ENCODE results near the gene ATP2A2.
"Not testable (repeated sequence)": the region's sequence is repeated elsewhere in the genome, so short reads cannot be mapped to it uniquely, and the experiment has no call there.

Gene ATP2A2

DNA sequence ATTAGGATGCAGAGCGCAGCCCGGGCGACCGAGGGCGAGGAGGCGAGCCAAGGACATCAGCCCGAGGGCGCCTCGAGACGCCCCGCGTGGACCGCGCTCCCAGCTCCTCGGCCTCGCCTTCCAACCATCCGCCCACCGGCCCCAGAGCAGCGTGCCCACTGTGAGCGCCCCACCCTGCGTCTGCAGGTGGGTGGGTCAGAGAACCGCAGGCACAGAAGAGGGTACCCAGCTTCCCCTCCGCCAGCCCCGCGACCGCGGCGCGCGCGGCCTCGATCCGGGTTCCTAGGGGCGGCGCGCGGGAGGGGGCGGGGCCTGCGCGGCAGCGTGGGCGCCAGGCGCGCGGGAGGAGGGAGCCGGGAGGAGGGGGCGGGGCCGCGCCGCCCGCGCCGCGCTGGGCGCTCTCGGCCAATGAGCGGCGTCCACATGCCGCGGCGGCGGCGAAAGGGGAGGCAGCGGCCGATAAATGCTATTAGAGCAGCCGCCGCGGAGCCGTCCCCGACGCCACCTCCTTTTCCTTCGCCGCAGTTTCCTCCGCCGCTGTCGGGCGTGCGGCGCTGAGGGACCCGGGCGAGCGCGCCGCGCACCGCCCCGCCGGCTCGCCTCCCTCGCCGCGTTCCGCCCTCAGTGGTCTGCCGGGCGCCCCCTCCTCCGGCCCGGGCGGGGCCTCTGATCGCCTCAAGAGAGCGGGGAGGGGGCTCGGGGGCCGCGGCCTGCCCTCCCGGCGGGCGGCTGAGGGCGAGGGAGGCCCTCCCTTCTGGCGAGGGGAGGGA, at the start of gene ATP2A2:
ATP2A2 (plus strand) TSS at position 469 of the 770 bp plus-strand sequence. CDS start 543 bp downstream, outside the sequence.
- DNase-seq = peak; percentile 93

DNA sequence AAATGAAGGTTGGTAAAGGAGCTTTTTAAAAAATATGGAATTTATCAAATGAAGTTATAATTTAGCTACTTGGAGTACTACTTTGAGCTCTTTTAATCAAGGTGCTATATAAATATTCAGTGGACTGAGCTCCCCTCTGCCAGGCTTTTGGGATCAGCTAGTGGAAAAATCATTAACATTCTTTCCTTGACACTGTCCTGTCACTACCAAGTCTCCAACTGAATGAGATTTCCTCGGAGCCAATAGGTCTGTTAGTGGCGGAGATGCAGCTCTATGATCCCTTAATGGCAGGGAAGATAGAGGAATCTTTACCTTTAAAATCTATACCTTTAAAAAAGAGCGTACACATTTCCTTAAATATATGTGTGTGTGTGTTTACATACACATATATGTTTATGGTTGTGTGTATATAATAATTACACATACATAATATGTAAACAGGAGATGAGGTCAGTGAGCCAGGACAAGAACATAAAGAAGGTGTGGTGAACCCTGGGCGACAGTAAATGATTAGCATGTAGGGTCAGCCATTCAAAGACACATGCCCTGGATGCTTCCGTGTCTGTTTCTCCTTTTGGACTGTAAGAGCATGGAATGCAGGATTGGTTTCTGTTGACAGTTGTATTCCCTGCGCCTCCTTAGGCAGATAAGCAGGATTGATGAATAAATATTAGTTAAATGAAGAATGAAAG, 47.7 kb upstream of the ATP2A2 start:
- DNase-seq = no peak

DNA sequence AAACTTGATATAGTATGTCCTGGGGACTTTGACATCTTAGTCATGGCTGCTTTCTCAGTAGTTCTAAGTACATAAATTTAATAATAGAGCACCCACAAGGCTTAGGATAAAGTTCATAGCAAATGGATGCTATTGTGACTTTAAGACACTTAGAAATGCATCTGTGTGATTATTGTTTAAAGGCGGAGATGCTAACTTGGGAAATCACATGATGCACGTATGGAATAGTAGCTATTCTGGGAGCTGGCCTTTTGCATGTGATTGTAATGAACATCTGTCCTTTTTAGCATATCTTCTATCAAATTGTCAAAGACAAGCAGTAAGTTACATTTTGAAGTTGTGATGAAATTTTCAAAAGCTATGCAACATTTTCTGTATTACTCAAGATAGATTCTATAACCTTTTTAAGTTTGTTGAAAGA, 46.7 kb upstream of the ATP2A2 start:
- DNase-seq = no peak

DNA sequence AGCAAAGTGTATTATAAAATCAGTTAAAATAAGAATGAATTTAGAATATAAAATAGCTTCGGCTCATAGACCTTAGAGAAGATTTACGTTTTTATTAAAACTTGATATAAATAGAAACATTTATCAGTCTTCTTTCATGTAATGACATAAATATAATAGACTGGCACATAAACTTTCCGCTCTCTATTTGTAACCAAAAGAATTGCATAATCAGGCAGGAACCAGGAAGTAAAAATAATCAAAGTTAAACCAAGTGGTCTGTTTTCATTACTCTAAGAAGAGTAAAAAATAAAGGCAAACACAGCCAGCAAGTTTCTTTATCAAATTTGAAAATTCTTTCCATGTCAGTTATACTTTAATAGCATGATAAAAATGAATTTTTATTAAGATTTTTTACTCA, 46.3 kb upstream of the ATP2A2 start:
- no peak for DNase-seq

GRCh38 chr12:110235383-110235782, 45.7 kb upstream of the ATP2A2 start:
- no peak for DNase-seq

GRCh38 chr12:110243227-110243626, 37.8 kb upstream of the ATP2A2 start:
- no peak for DNase-seq

GRCh38 chr12:110244372-110244771, 36.7 kb upstream of the ATP2A2 start:
- no peak for DNase-seq

DNA sequence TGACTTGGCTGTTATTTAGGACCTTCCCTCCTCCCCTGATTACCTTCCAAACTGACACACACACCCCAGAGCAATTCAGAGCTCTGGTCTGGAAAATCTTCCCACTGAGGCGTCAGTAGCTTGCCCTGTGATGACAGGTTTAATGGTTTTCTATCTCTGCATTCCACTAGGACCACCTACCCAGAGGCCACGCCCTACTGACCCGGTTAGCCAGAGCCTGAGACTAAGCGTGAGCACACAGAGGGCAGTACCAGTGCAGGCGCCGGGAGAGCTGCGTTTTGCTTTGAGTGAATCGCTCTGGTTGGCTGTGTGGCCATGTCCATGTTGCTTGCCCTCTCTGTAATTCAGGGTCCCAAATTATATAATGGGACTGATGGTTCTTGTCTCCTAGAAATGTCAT, 36.2 kb upstream of the ATP2A2 start:
- DNase-seq = no peak

DNA sequence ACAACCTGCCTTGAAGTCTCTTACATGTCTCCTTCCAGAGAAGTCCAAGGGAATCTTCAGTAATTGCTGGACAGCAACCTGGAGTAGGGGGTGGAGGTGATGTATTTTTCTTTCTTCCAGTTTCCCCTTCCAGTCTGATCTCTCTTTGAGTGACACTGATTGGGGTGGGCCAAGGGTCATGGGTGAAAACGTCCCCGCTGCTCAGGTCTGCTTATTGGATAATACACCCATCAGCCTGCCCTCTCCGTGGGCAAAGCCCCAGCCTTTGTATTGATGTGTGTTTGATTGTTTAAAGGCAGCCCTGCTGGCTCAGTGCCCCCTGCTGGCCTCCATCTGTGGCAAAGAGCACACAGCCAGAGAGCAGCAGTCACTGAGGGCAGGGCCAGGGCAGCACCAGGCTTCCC, 35.7 kb upstream of the ATP2A2 start:
- DNase-seq = no peak

DNA sequence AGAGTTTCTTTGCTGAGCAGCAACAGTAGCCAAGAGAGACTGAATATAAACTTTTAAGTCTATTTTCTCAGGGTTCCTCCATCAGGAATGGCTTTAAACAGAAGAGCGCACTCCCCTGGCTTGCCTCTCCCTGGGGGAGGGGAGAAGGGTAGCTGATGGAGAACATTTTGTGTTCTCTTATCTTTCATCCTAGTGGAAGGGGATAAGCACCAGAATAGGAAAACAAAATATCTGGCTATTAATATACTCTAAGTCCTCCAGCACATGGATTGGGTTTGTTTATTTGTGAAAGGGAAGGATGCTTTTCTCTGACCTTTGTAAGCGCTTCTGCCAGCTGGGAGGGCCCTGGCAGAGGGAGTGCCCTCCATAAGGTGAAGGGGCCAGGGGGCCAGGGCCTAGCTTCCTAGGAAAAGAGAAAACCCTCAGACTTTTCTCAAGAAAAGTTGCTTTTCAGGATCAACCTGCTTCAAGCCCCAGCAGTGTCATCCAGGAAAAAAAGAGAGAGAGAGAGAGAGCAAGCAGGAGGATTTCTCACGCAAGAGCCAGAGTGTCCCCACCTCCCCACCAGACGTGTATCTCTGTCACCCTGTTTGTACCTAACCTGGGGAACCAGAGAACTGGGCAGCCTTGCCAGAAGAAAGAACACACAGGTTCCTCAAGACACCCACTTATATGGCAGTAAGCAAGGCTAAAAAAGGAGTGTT, 34.3 kb upstream of the ATP2A2 start:
- DNase-seq = no peak

GRCh38 chr12:110247340-110248095, 33.5 kb upstream of the ATP2A2 start:
- DNase-seq = no peak

GRCh38 chr12:110248096-110248447, 33.0 kb upstream of the ATP2A2 start:
- DNase-seq = peak; percentile 29

DNA sequence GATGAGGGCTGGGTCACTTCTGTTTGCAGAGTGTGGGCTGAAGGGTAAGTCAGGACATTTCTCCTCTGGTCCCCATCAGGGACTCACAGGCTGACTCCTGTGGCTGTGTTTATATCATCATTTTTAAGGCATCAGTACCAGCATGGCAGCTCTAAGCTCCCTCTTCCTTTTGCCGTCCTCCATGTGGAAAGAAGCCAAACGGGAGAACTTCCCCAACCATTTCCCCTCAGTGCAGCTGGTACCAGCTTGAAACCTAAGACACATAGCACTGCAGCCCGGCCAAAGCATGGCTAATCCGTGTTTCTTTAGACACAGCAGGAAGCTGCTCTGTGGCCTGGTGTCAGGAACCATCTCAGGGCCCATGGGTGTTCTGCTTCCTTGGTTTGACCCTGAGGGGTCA, 31.9 kb upstream of the ATP2A2 start:
- DNase-seq = no peak

GRCh38 chr12:110249716-110250225, 31.3 kb upstream of the ATP2A2 start:
- DNase-seq = no peak

DNA sequence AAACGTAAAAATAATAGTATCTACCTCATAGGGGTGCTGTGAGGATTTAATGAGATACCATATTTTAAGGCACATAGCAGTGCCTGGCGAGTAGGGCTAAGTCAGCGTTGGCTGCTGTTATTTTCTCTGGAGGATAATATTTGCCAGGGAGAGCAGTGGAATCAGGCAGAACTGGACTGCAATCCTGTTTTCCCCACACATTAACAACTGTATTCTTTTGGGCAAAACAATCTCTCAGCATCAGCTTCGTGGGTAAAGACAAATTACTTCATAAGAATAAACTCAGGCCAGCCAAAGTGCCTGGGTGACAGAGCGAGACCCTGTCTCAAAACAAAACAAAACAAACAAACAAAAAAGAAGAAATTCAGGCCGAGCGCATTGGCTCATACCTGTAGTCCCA, 29.7 kb upstream of the ATP2A2 start:
- DNase-seq = no peak

DNA sequence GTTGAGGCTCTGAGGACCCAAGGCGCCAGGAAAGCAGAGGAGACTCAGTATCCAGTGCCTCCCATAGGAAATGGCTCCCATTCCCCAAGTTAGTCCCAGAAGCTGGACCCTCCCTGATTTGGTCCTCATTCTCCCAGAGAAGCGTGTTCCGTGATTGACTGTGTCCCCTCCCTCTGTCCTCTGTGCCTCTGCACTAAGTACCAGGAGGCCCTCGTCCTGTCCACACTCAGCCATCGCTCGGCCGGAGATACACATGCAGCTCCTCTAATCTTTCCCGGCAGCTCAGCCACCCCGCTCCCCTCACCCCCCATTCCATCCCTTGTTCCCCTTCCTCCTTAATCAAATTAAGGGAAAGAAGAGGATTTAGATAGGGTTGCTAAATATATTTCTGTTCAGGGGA, 28.3 kb upstream of the ATP2A2 start:
- DNase-seq = no peak

DNA sequence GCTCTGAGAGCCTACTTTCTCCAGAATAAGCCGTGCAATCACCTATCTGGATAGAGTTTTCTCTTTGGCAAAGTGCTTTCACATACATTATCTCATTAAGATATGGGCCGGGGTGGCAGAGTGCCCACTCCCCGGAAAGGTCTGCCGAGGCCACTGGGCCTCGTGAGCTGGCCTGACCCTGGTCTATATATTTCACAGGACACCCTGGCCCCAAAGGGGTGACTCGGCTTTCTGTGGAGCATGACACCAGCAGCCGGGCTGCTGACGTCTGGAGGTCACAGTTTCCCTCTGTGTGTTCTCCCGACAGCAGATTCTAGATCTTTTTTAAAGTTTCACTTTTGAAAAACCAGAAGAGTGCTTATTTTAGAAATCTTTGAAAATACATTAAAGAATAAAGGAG, 27.9 kb upstream of the ATP2A2 start:
- no peak for DNase-seq

- DNase-seq = no peak
Measured at GRCh38 chr12:110254971-110255540, 26.0 kb upstream of the ATP2A2 start.

DNA sequence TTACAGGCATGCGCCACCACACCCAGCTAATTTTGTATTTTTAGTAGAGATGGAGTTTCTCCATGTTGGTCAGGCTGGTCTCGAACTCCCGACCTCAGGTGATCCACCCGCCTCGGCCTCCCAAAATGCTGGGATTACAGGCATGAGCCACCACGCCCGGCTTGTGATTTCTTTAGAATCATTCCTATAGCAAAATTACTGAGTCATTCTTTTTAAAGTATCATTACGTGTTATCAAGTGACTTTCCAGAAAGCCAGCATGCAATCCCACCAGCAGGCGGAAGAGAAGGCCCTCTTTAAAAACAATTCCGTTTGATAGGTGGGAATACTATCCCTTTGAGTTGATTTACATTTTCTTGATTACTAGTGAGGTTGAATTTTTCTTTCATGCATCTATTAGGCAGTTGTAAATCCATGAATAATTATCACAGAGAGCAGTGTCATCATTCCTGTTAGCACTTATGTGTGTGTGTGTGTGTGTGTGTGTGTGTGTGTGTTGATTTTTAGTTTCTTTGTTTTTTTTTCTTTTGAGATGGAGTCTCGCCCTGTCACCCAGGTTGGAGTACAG, 25.1 kb upstream of the ATP2A2 start:
- not testable (repeated sequence) for DNase-seq

GRCh38 chr12:110256780-110257431, 24.1 kb upstream of the ATP2A2 start:
- DNase-seq = no peak

GRCh38 chr12:110258466-110258865, 22.6 kb upstream of the ATP2A2 start:
- no peak for DNase-seq

Measured in fibroblast of skin of right quadriceps (primary cell).